K562 (cell line): ENCODE results near the gene MCU. TPM values are rescaled to one million over a fixed set of nuclear protein-coding genes. Genes with fewer than 3 reads are reported as not detected.

ENCODE experiments used
- ATAC-seq: fragments of 200-7000 bp; cut with Tn5 transposase; 3 replicates; pipeline ENCODE4 v1.9.1; 2020; ENCODE audit warnings: moderate library complexity
- BruUV-seq: library from RNA; stranded (reverse); fragments of 400-500 nt; replicated peaks from 2 replicates; lab custom pipeline; 2021; lab: Mats Ljungman, UMichigan
- CTCF ChIA-PET: fragments of 300-600 bp; formaldehyde crosslinking; extraction: SDS; loops from one replicate; lab custom pipeline; 2021; ENCODE audit warnings: low intra/inter-chr PET ratio; lab: Yijun Ruan, JAX
- POLR2A ChIA-PET: fragments of 300-600, 350-650 bp; sonication (Branson Sonifier 250); formaldehyde crosslinking; extraction: SDS; loops from one replicate; lab custom pipeline; 2021; ENCODE audit warnings: antibody characterized with exemption, inconsistent platforms; lab: Yijun Ruan, JAX
- DNase-seq, 4 experiments: peaks; one replicate each; pipeline versions ENCODE4 v3.0.0 to v3.0.0-alpha.2; 2011 to 2018; ENCODE audit warnings: low spot score in 3 of 4, mixed read lengths in 3 of 4; ENCODE audit errors: extremely low read depth in 1 of 4
- FAIRE-seq: peaks from 2 replicates; lab custom pipeline; 2011; peaks lifted over from hg19 to GRCh38; lab: Jason Lieb, UNC
- H2AFZ ChIP-seq: 2 replicates; pipeline ENCODE4 v1.6.0; 2011; ENCODE audit warnings: low read depth, low read length, control low read depth, inconsistent platforms
- H3K27ac ChIP-seq: fragments of 200-600 bp; 3 replicates; pipeline ENCODE4 v1.8.0; 2011; ENCODE audit warnings: low read depth, mild to moderate bottlenecking, control low read depth, inconsistent platforms, low read length, moderate library complexity, mixed read lengths; ENCODE audit errors: extremely low read depth
- H3K27me3 ChIP-seq, 2 experiments: fragments of 300-600 bp in 1 of 2; 2 replicates in 1 of 2; 3 replicates in 1 of 2; pipeline versions ENCODE4 v1.6.0 to v1.8.0; 2011; ENCODE audit warnings: inconsistent platforms in 2 of 2, low read length in 2 of 2, mild to moderate bottlenecking in 1 of 2, mixed read lengths in 1 of 2, moderate library complexity in 1 of 2; ENCODE audit not compliant: control insufficient read depth in 2 of 2, insufficient read depth in 2 of 2
- H3K36me3 ChIP-seq: fragments of 300-600 bp; 3 replicates; pipeline ENCODE4 v1.8.0; 2011; ENCODE audit warnings: mild to moderate bottlenecking, low read length, inconsistent platforms; ENCODE audit not compliant: control insufficient read depth, insufficient read depth
- H3K4me1 ChIP-seq, 2 experiments: fragments of 200-600 bp in 1 of 2; replicated peaks in 1 of 2; 2 replicates in 1 of 2; 3 replicates in 1 of 2; pipeline versions ENCODE4 v1.5.1 to v1.8.0; 2011; ENCODE audit warnings: inconsistent platforms in 2 of 2, low read length in 2 of 2, mild to moderate bottlenecking in 1 of 2, mixed read lengths in 1 of 2, moderate library complexity in 1 of 2; ENCODE audit not compliant: control insufficient read depth in 2 of 2, insufficient read depth in 2 of 2
- H3K4me2 ChIP-seq: 2 replicates; pipeline ENCODE4 v1.6.1; 2011; ENCODE audit warnings: low read length, control low read depth, inconsistent platforms, mixed read lengths; ENCODE audit not compliant: insufficient read depth
- H3K4me3 ChIP-seq: fragments of 200-600 bp; sonication (generic), shearing (Covaris generic); 2 replicates; pipeline ENCODE4 v1.5.1; 2016; ENCODE audit warnings: control low read depth, inconsistent platforms
- H3K79me2 ChIP-seq: fragments of 200-600 bp; 3 replicates; pipeline ENCODE4 v1.8.0; 2011; ENCODE audit warnings: low read length, inconsistent platforms; ENCODE audit not compliant: control insufficient read depth, insufficient read depth
- H3K9ac ChIP-seq, 2 experiments: 2 replicates each; pipeline versions ENCODE4 v1.6.0 to v1.6.1; 2011; ENCODE audit warnings: low read depth in 2 of 2, low read length in 2 of 2, control low read depth in 1 of 2, inconsistent platforms in 1 of 2, mild to moderate bottlenecking in 1 of 2, mixed read lengths in 1 of 2; ENCODE audit not compliant: insufficient read depth in 1 of 2
- H3K9me1 ChIP-seq: one replicate; pipeline ENCODE4 v1.6.0; 2011; ENCODE audit warnings: inconsistent platforms, mild to moderate bottlenecking, low read length, moderate library complexity; ENCODE audit not compliant: control insufficient read depth, insufficient read depth
- H3K9me3 ChIP-seq: replicated peaks from 2 replicates; pipeline ENCODE4 v1.5.1; 2011; ENCODE audit warnings: low read depth, low read length, inconsistent platforms; ENCODE audit not compliant: control insufficient read depth, insufficient read depth
- H4K20me1 ChIP-seq: replicated peaks from 2 replicates; pipeline ENCODE4 v1.6.1; 2011; ENCODE audit warnings: low read length, inconsistent platforms, mixed read lengths; ENCODE audit not compliant: control insufficient read depth, insufficient read depth
- HNRNPUL1 ChIP-seq: fragments of 200-400 bp; formaldehyde crosslinking; IDR thresholded peaks from 2 replicates; pipeline ENCODE4 v1.6.1; 2017; ENCODE audit warnings: low read length
- JUN ChIP-seq, 2 experiments: sonication (generic) in 1 of 2; formaldehyde crosslinking in 1 of 2; IDR thresholded peaks; 2 replicates each; pipeline versions ENCODE4 v1.6.1 to v1.8.0; 2012 to 2022; ENCODE audit warnings: borderline replicate concordance in 2 of 2, mild to moderate bottlenecking in 2 of 2, improper control_type of control experiment in 1 of 2, low read depth in 1 of 2, low read length in 1 of 2, missing genetic modification reagents in 1 of 2
- MXI1 ChIP-seq: IDR thresholded peaks from 2 replicates; pipeline ENCODE4 v1.6.1; 2011; ENCODE audit warnings: low read depth, mild to moderate bottlenecking, improper control_type of control experiment, low read length
- RHOXF2B ChIP-seq: fragments of 250-450 bp; sonication (Bioruptor Pico); conservative IDR thresholded peaks from 2 replicates; pipeline ENCODE4 v1.5.1; 2021
- SAFB ChIP-seq: fragments of 200-400 bp; formaldehyde crosslinking; IDR thresholded peaks from 2 replicates; pipeline ENCODE4 v1.6.1; 2017; ENCODE audit warnings: low read depth, low read length, borderline replicate concordance
- WHSC1 ChIP-seq: IDR thresholded peaks from one replicate; pipeline ENCODE4 v1.6.1; 2012; ENCODE audit warnings: low read length, control low read depth, inconsistent platforms
- WGBS: fragments of 100-300 bp; shearing (Covaris generic); methylation state at CpG from one replicate; pipeline ENCODE4 v1.1.6; 2016; ENCODE audit warnings: low coverage, mixed read lengths; ENCODE audit not compliant: insufficient coverage; ENCODE audit errors: missing lambda C conversion rate; 5-methylcytosine and 5-hydroxymethylcytosine counted together
- in situ Hi-C: fragments of 300-500 bp; cut with MboI; formaldehyde crosslinking; loops from 4 replicates; pipeline ENCODE4 v1.15.0; 2018; ENCODE audit warnings: inconsistent platforms, mixed read lengths
- intact Hi-C: fragments of 100-400 bp; cut with micrococcal nuclease; formaldehyde crosslinking; loops from 2 replicates; pipeline ENCODE4 v1.14.2; 2022
- polyA plus RNA-seq, 8 experiments: library from polyadenylated mRNA; depleted of rRNA in 4 of 8; stranded (reverse) in 5 of 8; unstranded in 3 of 8; fragments of >200 nt; fragmentation: Nextera tagmentation in 2 of 8; fragmentation: Illumina TruSeq in 1 of 8; extraction: Ambion mirVana in 2 of 8; extraction: Trizol in 1 of 8; gene quantifications; 2 replicates each; pipeline versions ENCODE4 v1.2.1 to v1.2.3, GENCODE V29; 2011 to 2014; ENCODE audit warnings: inconsistent platforms in 1 of 8, missing spikeins in 1 of 8
- total RNA-seq, 7 experiments: library from RNA; depleted of rRNA in 6 of 7; stranded (reverse); fragments of >200 nt in 6 of 7; fragmentation: Illumina TruSeq in 2 of 7; extraction: Trizol in 2 of 7; gene quantifications; 2 replicates each; pipeline versions ENCODE4 v1.2.1 to v1.2.3, GENCODE V29; 2011 to 2021; ENCODE audit warnings: low replicate concordance in 1 of 7
- TF ChIP-seq, protein P1 (sequence below), 2 experiments: fragments of 450-650 bp; conservative IDR thresholded peaks; 2 replicates each; pipeline ENCODE4 v1.6.1; 2017; ENCODE audit warnings: mild to moderate bottlenecking in 2 of 2, moderate library complexity in 2 of 2
- TF ChIP-seq, protein P2 (sequence below), 2 experiments: fragments of 450-650 bp in 1 of 2; sonication (generic) in 1 of 2; formaldehyde crosslinking in 1 of 2; IDR thresholded peaks in 1 of 2; conservative IDR thresholded peaks in 1 of 2; 2 replicates each; pipeline versions ENCODE4 v1.6.1 to v1.8.1; 2016 to 2023; ENCODE audit warnings: mild to moderate bottlenecking in 2 of 2, moderate library complexity in 2 of 2, inconsistent platforms in 1 of 2, missing genetic modification reagents in 1 of 2
- TF ChIP-seq, protein P3 (sequence below): sonication (generic); formaldehyde crosslinking; IDR thresholded peaks from 2 replicates; pipeline ENCODE4 v1.8.1; 2023; ENCODE audit warnings: mild to moderate bottlenecking, missing genetic modification reagents, moderate library complexity
- TF ChIP-seq, protein P4 (sequence below): sonication (generic); formaldehyde crosslinking; IDR thresholded peaks from 2 replicates; pipeline ENCODE4 v1.8.0; 2022; ENCODE audit warnings: mild to moderate bottlenecking, missing genetic modification reagents
- TF ChIP-seq, protein P5 (sequence below), 3 experiments: fragments of 200-800 bp in 1 of 3; sonication (Bioruptor generic) in 1 of 3; sonication (generic) in 1 of 3; formaldehyde crosslinking in 1 of 3; IDR thresholded peaks; 2 replicates each; pipeline versions ENCODE4 v1.6.1 to v1.8.0; 2016 to 2022; ENCODE audit warnings: mild to moderate bottlenecking in 2 of 3, missing compliant biosample characterization in 2 of 3, missing genetic modification characterization in 2 of 3, missing genetic modification reagents in 1 of 3

Gene MCU
- total and polyA plus RNA-seq, 9 of the 15 experiments (the other 6 are each of a cell fraction or from before 2014, with no cell fraction given) = 8.2 to 88.8 (median 21.3) TPM

DNA sequence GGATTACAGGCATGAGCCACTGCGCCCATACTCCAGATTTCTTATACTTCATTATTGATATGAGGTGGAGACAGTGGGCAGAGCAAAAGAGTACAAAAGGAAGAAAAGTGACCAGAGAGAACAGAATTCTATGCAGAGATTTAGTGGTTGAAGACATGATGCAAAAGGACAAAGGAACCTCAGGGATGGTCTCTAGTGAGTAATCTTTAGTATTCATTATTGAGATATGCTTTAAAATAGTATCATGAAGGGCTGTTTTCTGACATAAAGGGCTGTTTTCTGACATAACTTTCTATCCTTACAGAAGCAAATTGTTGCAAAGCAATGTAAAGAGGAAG, 120.4 kb downstream of the MCU start (continued):
- TF ChIP-seq, protein P1, sequence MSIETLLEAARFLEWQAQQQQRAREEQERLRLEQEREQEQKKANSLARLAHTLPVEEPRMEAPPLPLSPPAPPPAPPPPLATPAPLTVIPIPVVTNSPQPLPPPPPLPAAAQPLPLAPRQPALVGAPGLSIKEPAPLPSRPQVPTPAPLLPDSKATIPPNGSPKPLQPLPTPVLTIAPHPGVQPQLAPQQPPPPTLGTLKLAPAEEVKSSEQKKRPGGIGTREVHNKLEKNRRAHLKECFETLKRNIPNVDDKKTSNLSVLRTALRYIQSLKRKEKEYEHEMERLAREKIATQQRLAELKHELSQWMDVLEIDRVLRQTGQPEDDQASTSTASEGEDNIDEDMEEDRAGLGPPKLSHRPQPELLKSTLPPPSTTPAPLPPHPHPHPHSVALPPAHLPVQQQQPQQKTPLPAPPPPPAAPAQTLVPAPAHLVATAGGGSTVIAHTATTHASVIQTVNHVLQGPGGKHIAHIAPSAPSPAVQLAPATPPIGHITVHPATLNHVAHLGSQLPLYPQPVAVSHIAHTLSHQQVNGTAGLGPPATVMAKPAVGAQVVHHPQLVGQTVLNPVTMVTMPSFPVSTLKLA (conservative IDR thresholded peaks at IDR 0.05) = no peak

DNA sequence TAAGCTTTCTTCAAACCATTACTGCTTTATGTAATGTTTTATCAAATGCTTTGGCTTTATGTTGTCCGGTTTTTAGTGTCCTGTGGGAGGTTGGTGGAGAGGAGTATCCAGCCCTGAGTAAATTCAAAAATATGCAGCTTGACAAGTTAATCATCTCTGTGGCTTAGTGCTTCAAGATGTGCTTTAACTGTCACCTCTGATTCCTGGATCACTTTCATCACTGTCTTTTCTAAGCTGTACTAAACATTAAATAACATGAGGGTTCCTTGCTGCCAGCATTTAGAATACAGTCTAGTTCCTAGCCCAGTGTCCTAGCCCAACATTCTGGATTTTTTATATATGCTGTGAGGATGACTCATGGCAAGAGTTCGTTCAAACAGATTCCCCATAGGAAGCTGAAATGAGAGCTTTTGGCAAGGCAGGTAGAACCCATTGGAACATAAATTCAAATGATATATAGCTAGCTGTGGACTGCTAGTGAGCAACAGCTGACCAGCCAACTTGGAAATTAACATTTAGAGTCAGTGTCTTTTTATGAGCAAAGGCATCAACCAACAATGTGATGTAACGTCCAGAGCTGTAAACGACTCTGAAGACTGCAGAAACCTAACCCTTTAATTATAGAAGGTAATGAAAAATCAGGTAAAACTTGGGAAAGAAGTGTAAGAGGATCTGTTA, 120.9 kb downstream of the MCU start:
- no peaks in the 10 kb centered on the region for H3K79me2 ChIP-seq
- H3K4me3 ChIP-seq = no peak overlapping the region
- intact Hi-C loops (no loop called here), in situ Hi-C loops (no loop called here)
- H2AFZ ChIP-seq = no peak overlapping the region
- FAIRE-seq (no peak), DNase-seq (no peak), ATAC-seq (no peak)
- ChIA-PET CTCF (no interaction called here), POLR2A (interaction anchor here (0.6 to 1.4 kb wide), 4 partner anchors 11 to 51 kb away, joined by 3 to 5 read pairs (median 4); no protein-coding TSS in a partner anchor)
- H3K9me1 ChIP-seq = no peaks in the 10 kb centered on the region
- 0 out of 2 replicates have a peak, but pooled peaks cover 3% of the 10 kb centered on the region for H4K20me1 ChIP-seq
- BruUV-seq = no TSS peak
- no peak overlapping the region for H3K9ac ChIP-seq
- WGBS = 46% methylated on average over 4 of the region's 4 CpGs
- H3K4me1 ChIP-seq = no peaks in the 10 kb centered on the region; a peak in 2 of 5 replicates
- no peaks in the 10 kb centered on the region for H3K36me3 ChIP-seq
- H3K27ac ChIP-seq = no peak overlapping the region
- no peaks in the 10 kb centered on the region for H3K9me3 ChIP-seq
- H3K4me2 ChIP-seq = no peak overlapping the region
- no peaks in the 10 kb centered on the region for H3K27me3 ChIP-seq
- TF ChIP-seq, protein P2, sequence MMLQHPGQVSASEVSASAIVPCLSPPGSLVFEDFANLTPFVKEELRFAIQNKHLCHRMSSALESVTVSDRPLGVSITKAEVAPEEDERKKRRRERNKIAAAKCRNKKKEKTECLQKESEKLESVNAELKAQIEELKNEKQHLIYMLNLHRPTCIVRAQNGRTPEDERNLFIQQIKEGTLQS (IDR thresholded peaks at IDR 0.05) = peak; percentile 21; the same call in 1 of the 2 replicates
- TF ChIP-seq, protein P2 (CRISPR knock-in tag; conservative IDR thresholded peaks at IDR 0.05) = no peak
- TF ChIP-seq, protein P3, sequence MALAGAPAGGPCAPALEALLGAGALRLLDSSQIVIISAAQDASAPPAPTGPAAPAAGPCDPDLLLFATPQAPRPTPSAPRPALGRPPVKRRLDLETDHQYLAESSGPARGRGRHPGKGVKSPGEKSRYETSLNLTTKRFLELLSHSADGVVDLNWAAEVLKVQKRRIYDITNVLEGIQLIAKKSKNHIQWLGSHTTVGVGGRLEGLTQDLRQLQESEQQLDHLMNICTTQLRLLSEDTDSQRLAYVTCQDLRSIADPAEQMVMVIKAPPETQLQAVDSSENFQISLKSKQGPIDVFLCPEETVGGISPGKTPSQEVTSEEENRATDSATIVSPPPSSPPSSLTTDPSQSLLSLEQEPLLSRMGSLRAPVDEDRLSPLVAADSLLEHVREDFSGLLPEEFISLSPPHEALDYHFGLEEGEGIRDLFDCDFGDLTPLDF (CRISPR knock-in tag) = no peak
- no peak for TF ChIP-seq WHSC1
- TF ChIP-seq RHOXF2B (CRISPR knock-in tag) = no peak
- no peak for TF ChIP-seq JUN (IDR thresholded peaks at IDR 0.05; ENCODE audit: borderline replicate concordance, low read depth, low read length)
- no peak for TF ChIP-seq JUN (CRISPR knock-in tag; IDR thresholded peaks at IDR 0.05; ENCODE audit: borderline replicate concordance)
- TF ChIP-seq, protein P4, sequence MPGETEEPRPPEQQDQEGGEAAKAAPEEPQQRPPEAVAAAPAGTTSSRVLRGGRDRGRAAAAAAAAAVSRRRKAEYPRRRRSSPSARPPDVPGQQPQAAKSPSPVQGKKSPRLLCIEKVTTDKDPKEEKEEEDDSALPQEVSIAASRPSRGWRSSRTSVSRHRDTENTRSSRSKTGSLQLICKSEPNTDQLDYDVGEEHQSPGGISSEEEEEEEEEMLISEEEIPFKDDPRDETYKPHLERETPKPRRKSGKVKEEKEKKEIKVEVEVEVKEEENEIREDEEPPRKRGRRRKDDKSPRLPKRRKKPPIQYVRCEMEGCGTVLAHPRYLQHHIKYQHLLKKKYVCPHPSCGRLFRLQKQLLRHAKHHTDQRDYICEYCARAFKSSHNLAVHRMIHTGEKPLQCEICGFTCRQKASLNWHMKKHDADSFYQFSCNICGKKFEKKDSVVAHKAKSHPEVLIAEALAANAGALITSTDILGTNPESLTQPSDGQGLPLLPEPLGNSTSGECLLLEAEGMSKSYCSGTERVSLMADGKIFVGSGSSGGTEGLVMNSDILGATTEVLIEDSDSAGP (CRISPR knock-in tag) = no peak
- TF ChIP-seq, protein P5, sequence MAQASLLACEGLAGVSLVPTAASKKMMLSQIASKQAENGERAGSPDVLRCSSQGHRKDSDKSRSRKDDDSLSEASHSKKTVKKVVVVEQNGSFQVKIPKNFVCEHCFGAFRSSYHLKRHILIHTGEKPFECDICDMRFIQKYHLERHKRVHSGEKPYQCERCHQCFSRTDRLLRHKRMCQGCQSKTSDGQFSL (CRISPR knock-in tag; IDR thresholded peaks at IDR 0.05) = no peak
- TF ChIP-seq, protein P5 (tag; IDR thresholded peaks at IDR 0.05) = no peak
- no peak for TF ChIP-seq HNRNPUL1
- no peak for TF ChIP-seq MXI1
- TF ChIP-seq SAFB = no peak
